Thyroid gland (tissue), 4 donors: ENCODE results near the gene ORM2. TPM values are rescaled to one million over a fixed set of nuclear protein-coding genes. Genes with fewer than 3 reads are reported as not detected.
A peak's percentile ranks its signal among the peaks of the same experiment; 100 is the strongest.

ENCODE experiments used
- DNase-seq, 2 donors: peaks; one replicate each; pipeline ENCODE4 v3.0.0-alpha.2; 2019
- H3K27ac ChIP-seq, 3 donors: fragments of 200-600 bp; sonication (generic); 1 replicate in 2 of 3; 2 replicates in 1 of 3; pipeline ENCODE4 v1.5.1; 2016 to 2019; ENCODE audit warnings: mild to moderate bottlenecking in 1 of 3, moderate library complexity in 1 of 3
- H3K27me3 ChIP-seq: fragments of 200-600 bp; sonication (generic); one replicate; pipeline ENCODE4 v1.5.1; 2019
- H3K36me3 ChIP-seq, 2 donors: fragments of 200-600 bp; sonication (generic); one replicate each; pipeline ENCODE4 v1.5.1; 2016 to 2019
- H3K4me1 ChIP-seq, 2 donors: fragments of 200-600 bp; sonication (generic); one replicate each; pipeline ENCODE4 v1.5.1; 2017 to 2019
- H3K4me3 ChIP-seq, 3 donors: fragments of 200-600 bp; sonication (generic); replicated peaks in 1 of 3; 1 replicate in 2 of 3; 2 replicates in 1 of 3; pipeline ENCODE4 v1.5.1; 2016; ENCODE audit warnings: mild to moderate bottlenecking in 1 of 3
- H3K9me3 ChIP-seq: fragments of 200-600 bp; sonication (generic); one replicate; pipeline ENCODE4 v1.5.1; 2017
- CTCF ChIP-seq, 6 experiments: fragments of 200-600 bp in 3 of 6; fragments of 450-650 bp in 3 of 6; sonication (generic) in 3 of 6; IDR thresholded peaks; one replicate each; pipeline ENCODE4 v1.5.1; 2016 to 2019; ENCODE audit warnings: antibody characterized with exemption in 6 of 6, mild to moderate bottlenecking in 2 of 6, inconsistent platforms in 1 of 6, moderate library complexity in 1 of 6
- POLR2A ChIP-seq, 2 donors: fragments of 450-650 bp; IDR thresholded peaks; one replicate each; pipeline ENCODE4 v1.6.1; 2017; ENCODE audit warnings: antibody characterized with exemption in 2 of 2, mild to moderate bottlenecking in 2 of 2, moderate library complexity in 1 of 2
- WGBS, 2 donors: methylation state at CpG; one replicate each; pipeline ENCODE4 v1.1.5; 2017; 5-methylcytosine and 5-hydroxymethylcytosine counted together
- intact Hi-C: fragments of 100-400 bp; cut with DNase I; formaldehyde crosslinking; loops from one replicate; pipeline ENCODE4 v1.15.1; 2023
- total RNA-seq, 4 donors: library from RNA; depleted of rRNA; stranded (reverse); fragments of >200 nt; gene quantifications; one replicate each; pipeline ENCODE4 v1.2.3, GENCODE V29; 2016

Gene ORM2
- total RNA-seq, 4 donors from 2014 or later = not detected

DNA sequence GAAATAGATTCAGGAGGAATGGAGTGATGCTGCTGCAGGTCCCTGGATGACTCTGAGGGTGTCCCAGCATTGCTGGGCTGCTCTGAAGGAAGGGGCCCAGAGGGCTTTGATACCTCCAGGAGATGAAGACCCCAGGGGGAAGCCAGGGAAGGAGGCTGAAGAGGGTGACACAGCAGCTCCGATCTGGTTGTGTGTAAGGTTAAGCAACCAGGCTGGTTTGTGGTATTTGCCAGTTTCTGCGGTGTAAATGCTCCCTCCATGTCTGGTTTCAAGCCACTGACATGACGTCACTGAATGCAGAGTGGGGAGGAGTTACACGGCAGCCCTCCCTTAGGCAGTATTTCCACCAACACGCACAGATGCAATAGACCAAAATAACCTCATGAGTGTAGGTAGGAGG lies 46.7 kb upstream of the ORM2 start:
- Histone ChIP-seq H3K9me3 (no peaks in the 10 kb centered on the region), H3K4me1 (no peaks in the 10 kb centered on the region), H3K36me3 (no peaks in the 10 kb centered on the region), H3K4me3 (no peak overlapping the region), H3K27ac (no peak overlapping the region), H3K27me3 (no peaks in the 10 kb centered on the region)
- no peak for TF ChIP-seq POLR2A (IDR thresholded peaks at IDR 0.05)
- TF ChIP-seq CTCF (IDR thresholded peaks at IDR 0.05) = no peak
- intact Hi-C loops = no loop called here
- DNase-seq = no peak
- 72 to 73% methylated on average over 5 of the region's 5 CpGs for WGBS, 2 donors

- H3K4me3 ChIP-seq = no peak overlapping the region
- WGBS, 2 donors = 87 to 93% methylated on average over 10 to 11 of the region's 14 CpGs
- H3K4me1 ChIP-seq = no peaks in the 10 kb centered on the region
- H3K36me3 ChIP-seq = no peaks in the 10 kb centered on the region
- intact Hi-C loops = no loop called here
- no peak for TF ChIP-seq POLR2A (IDR thresholded peaks at IDR 0.05)
- TF ChIP-seq CTCF (IDR thresholded peaks at IDR 0.05) = no peak
- no peak overlapping the region for H3K27ac ChIP-seq
- no peaks in the 10 kb centered on the region for H3K9me3 ChIP-seq
- DNase-seq = no peak
- no peaks in the 10 kb centered on the region for H3K27me3 ChIP-seq
These were observed 46.0 kb upstream of the ORM2 start for GRCh38 chr9:114283551-114284111.

- no peaks in the 10 kb centered on the region for H3K27me3 ChIP-seq
- no peaks in the 10 kb centered on the region for H3K4me1 ChIP-seq
- DNase-seq = no peak
- no peak overlapping the region for H3K4me3 ChIP-seq
- H3K27ac ChIP-seq = no peak overlapping the region
- TF ChIP-seq POLR2A (IDR thresholded peaks at IDR 0.05) (no peak), CTCF (IDR thresholded peaks at IDR 0.05) (no peak)
- 88 to 92% methylated on average over 9 to 11 of the region's 11 CpGs for WGBS, 2 donors
- H3K9me3 ChIP-seq = no peaks in the 10 kb centered on the region
- intact Hi-C loops = loop anchor here (5.0 kb wide), 2 partner anchors 132 to 192 kb away; no protein-coding TSS in a partner anchor
- H3K36me3 ChIP-seq = no peaks in the 10 kb centered on the region
These were observed 45.2 kb upstream of the ORM2 start for GRCh38 chr9:114284316-114285060.

DNA sequence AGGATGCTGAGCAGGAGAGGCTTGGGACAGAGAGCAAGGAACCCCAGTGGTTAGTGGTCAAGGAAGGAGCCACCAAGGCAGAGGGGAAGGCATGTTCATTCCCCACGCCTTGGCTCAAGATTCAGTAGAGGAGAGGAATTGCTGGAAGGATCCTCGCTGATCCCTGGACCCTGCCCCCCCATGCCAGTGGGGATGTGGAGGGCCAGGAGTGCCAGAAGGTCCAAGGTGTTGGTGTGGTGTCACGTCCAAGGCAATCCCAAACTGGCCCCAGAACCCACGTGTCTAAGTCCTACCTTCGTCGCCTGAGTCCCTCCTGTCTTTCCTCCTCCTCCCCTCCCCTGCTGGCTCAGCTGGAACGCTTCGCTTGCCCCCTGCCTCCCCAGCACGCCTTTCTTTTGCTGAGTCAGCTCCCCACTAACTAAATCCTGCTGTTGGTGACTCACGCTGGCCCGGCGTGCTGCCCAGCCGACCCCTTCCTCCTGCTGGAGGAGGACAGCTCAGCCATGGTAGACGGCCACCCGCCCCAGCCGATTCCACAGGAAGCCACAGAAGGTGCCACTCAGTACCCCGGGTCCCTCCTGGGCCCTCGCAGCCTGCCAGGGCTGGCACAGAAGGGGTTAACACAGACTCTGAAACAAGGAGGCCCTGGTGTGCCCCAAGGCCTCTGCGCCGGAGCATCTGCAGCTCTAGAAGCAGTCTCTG lies 44.4 kb upstream of the ORM2 start:
- WGBS, 2 donors = 50 to 55% methylated on average over 14 to 19 of the region's 20 CpGs
- intact Hi-C loops = loop anchor here (5.0 kb wide), 2 partner anchors 133 to 193 kb away; no protein-coding TSS in a partner anchor
- DNase-seq = peak in 1 of 2 donors; percentile 21
- Histone ChIP-seq H3K27ac (no peak overlapping the region), H3K36me3 (no peaks in the 10 kb centered on the region), H3K4me3 (no peak overlapping the region), H3K9me3 (no peaks in the 10 kb centered on the region), H3K4me1 (no peaks in the 10 kb centered on the region), H3K27me3 (no peaks in the 10 kb centered on the region)
- no peak for TF ChIP-seq POLR2A (IDR thresholded peaks at IDR 0.05)
- no peak for TF ChIP-seq CTCF (IDR thresholded peaks at IDR 0.05)
